Endodermal cell (in vitro differentiated cells): ENCODE data around the gene ATP2A1. TPM values are rescaled to one million over a fixed set of nuclear protein-coding genes. Genes with fewer than 3 reads are reported as not detected.
"Not testable (repeated sequence)": the region's sequence is repeated elsewhere in the genome, so short reads cannot be mapped to it uniquely, and the experiment has no call there.

Experiments
- DNase-seq: peaks from one replicate; pipeline ENCODE4 v3.0.0-alpha.2; 2017
- H3K27ac ChIP-seq: 2 replicates; pipeline ENCODE4 v1.5.1; 2013; ENCODE audit warnings: mild to moderate bottlenecking, low read depth, low read length, moderate library complexity
- H3K27me3 ChIP-seq: 2 replicates; pipeline ENCODE4 v1.6.1; 2013; ENCODE audit warnings: mild to moderate bottlenecking, low read length, moderate library complexity; ENCODE audit not compliant: insufficient read depth, control insufficient read depth, poor library complexity, severe bottlenecking
- H3K36me3 ChIP-seq: 2 replicates; pipeline ENCODE4 v1.7.0; 2013; ENCODE audit warnings: mild to moderate bottlenecking, low read length, moderate library complexity; ENCODE audit not compliant: control insufficient read depth, insufficient read depth
- H3K4me1 ChIP-seq: one replicate; pipeline ENCODE4 v1.7.0; 2013; ENCODE audit warnings: low read length; ENCODE audit not compliant: control insufficient read depth, insufficient read depth
- H3K4me3 ChIP-seq: 2 replicates; pipeline ENCODE4 v1.5.1; 2013; ENCODE audit warnings: mild to moderate bottlenecking, low read length, moderate library complexity
- H3K9ac ChIP-seq: 2 replicates; pipeline ENCODE4 v1.6.1; 2013; ENCODE audit warnings: mild to moderate bottlenecking, low read length, moderate library complexity; ENCODE audit not compliant: poor library complexity, severe bottlenecking; ENCODE audit errors: extremely low read depth
- H3K9me3 ChIP-seq: 2 replicates; pipeline ENCODE4 v1.6.1; 2013; ENCODE audit warnings: mild to moderate bottlenecking, low read length, moderate library complexity; ENCODE audit not compliant: control insufficient read depth
- H3K27ac Mint-ChIP-seq: 2 replicates; pipeline ENCODE4 v1.8.0; 2020; ENCODE audit warnings: mixed read lengths
- H3K27me3 Mint-ChIP-seq: 2 replicates; pipeline ENCODE4 v1.8.0; 2021; ENCODE audit warnings: mild to moderate bottlenecking, mixed read lengths; ENCODE audit not compliant: insufficient read depth
- H3K36me3 Mint-ChIP-seq: 2 replicates; pipeline ENCODE4 v1.8.0; 2020; ENCODE audit warnings: low read depth, mixed read lengths
- H3K4me1 Mint-ChIP-seq: 2 replicates; pipeline ENCODE4 v1.8.0; 2020; ENCODE audit warnings: mixed read lengths
- H3K4me3 Mint-ChIP-seq: 2 replicates; pipeline ENCODE4 v1.8.0; 2020; ENCODE audit warnings: mild to moderate bottlenecking, moderate library complexity, mixed read lengths
- H3K9me3 Mint-ChIP-seq: 2 replicates; pipeline ENCODE4 v1.8.0; 2020; ENCODE audit warnings: mild to moderate bottlenecking, mixed read lengths
- WGBS, 2 experiments: methylation state at CpG; one replicate each; pipeline versions ENCODE4 v1.1.5 to v1.1.7; 2013; ENCODE audit warnings: missing lambda C conversion rate in 2 of 2, mixed read lengths in 1 of 2; ENCODE audit not compliant: insufficient coverage in 1 of 2, insufficient read length in 1 of 2; 5-methylcytosine and 5-hydroxymethylcytosine counted together
- total RNA-seq, 2 donors: library from RNA; stranded (reverse); fragmentation: NEBNext Ultra II Directional in 1 of 2; extraction: Animal tissue kit (Norgen Biotek cat#: 25700) in 1 of 2; gene quantifications; 2 replicates in 1 of 2; 3 replicates in 1 of 2; pipeline ENCODE4 v1.2.1, GENCODE V29; 2021
- TF ChIP-seq, protein P1 (sequence below): fragments of 200-600 bp; sonication (generic); conservative IDR thresholded peaks from 2 replicates; pipeline ENCODE4 v1.5.0; 2021; ENCODE audit warnings: antibody characterized with exemption, mild to moderate bottlenecking

Gene ATP2A1
- total RNA-seq, 2 donors from 2014 or later: 4.7 to 7.7 TPM

GRCh38 chr16:28883221-28883996 is 5.1 kb downstream of the ATP2A1 start:
- Histone ChIP-seq H3K9me3 (no peaks in the 10 kb centered on the region), H3K27me3 (peaks cover 13% of the 10 kb centered on the region), H3K27ac (no peak overlapping the region), H3K36me3 (no peaks in the 10 kb centered on the region), H3K4me1 (peaks cover 3% of the 10 kb centered on the region), H3K4me3 (no peak overlapping the region), H3K9ac (no peak overlapping the region)
- H3K4me1 Mint-ChIP-seq: peaks cover 7% of the 10 kb centered on the region
- H3K4me3 Mint-ChIP-seq: no peak overlapping the region
- H3K27ac Mint-ChIP-seq: no peak overlapping the region
- DNase-seq: no peak
- no peaks in the 10 kb centered on the region for H3K9me3 Mint-ChIP-seq
- no peaks in the 10 kb centered on the region for H3K36me3 Mint-ChIP-seq
- TF ChIP-seq, protein P1, sequence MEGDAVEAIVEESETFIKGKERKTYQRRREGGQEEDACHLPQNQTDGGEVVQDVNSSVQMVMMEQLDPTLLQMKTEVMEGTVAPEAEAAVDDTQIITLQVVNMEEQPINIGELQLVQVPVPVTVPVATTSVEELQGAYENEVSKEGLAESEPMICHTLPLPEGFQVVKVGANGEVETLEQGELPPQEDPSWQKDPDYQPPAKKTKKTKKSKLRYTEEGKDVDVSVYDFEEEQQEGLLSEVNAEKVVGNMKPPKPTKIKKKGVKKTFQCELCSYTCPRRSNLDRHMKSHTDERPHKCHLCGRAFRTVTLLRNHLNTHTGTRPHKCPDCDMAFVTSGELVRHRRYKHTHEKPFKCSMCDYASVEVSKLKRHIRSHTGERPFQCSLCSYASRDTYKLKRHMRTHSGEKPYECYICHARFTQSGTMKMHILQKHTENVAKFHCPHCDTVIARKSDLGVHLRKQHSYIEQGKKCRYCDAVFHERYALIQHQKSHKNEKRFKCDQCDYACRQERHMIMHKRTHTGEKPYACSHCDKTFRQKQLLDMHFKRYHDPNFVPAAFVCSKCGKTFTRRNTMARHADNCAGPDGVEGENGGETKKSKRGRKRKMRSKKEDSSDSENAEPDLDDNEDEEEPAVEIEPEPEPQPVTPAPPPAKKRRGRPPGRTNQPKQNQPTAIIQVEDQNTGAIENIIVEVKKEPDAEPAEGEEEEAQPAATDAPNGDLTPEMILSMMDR: no peak
- peaks cover 23% of the 10 kb centered on the region for H3K27me3 Mint-ChIP-seq
- 85 to 94% methylated on average over 16 to 25 of the region's 25 CpGs for WGBS, 2 experiments

DNA sequence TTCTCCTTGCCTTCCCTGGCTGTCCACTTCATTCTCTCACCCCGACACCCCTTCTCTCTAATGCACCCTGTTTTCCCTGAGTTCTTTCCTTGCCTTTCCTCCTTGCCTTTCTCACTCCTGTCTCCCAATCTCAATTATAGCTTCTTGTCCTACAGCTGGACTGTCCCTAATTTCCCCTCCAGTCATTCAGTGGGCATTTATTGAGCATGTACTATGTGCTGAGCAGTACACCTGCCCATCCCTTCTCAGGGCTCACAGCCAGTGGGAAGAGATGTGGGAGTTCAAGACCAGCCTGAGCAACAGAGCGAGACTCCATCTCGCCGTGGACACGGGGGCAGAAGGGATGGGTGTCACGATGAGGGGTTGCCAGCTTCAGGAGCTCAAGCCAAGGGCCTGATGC is 5.8 kb downstream of the ATP2A1 start:
- Mint-ChIP-seq H3K36me3 (no peaks in the 10 kb centered on the region), H3K4me3 (no peak overlapping the region), H3K9me3 (no peaks in the 10 kb centered on the region), H3K4me1 (peaks cover 4% of the 10 kb centered on the region), H3K27me3 (peaks cover 23% of the 10 kb centered on the region), H3K27ac (no peak overlapping the region)
- Histone ChIP-seq H3K27me3 (peaks cover 13% of the 10 kb centered on the region), H3K27ac (no peak overlapping the region), H3K4me1 (no peaks in the 10 kb centered on the region), H3K9me3 (no peaks in the 10 kb centered on the region), H3K4me3 (no peak overlapping the region), H3K9ac (no peak overlapping the region), H3K36me3 (no peaks in the 10 kb centered on the region)
- no peak for DNase-seq
- 92 to 95% methylated on average over 4 to 6 of the region's 6 CpGs for WGBS, 2 experiments
- TF ChIP-seq, protein P1: no peak

DNA sequence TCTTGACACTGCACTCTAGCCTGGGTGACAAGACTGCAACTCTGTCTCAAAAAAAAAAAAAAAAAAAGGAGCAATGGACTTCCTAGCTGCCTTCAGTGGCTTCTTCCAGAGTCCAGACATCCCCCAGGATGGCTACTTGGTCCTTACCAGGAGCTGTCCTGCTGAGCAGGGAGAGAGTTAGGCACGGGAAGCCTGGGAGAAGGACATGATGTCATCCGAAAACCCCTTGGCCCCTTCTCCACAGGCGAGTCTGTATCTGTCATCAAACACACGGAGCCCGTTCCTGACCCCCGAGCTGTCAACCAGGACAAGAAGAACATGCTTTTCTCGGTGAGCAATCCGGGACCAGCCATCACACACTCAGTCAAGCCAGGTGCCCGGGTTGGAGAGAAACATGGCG is 8.7 kb downstream of the ATP2A1 start:
- Mint-ChIP-seq H3K9me3 (no peaks in the 10 kb centered on the region), H3K27ac (no peak overlapping the region), H3K36me3 (no peaks in the 10 kb centered on the region), H3K4me3 (no peak overlapping the region), H3K27me3 (peaks cover 6% of the 10 kb centered on the region), H3K4me1 (no peaks in the 10 kb centered on the region)
- Histone ChIP-seq H3K36me3 (no peaks in the 10 kb centered on the region), H3K27ac (no peak overlapping the region), H3K9ac (no peak overlapping the region), H3K4me3 (no peak overlapping the region), H3K9me3 (no peaks in the 10 kb centered on the region), H3K4me1 (no peaks in the 10 kb centered on the region), H3K27me3 (no peaks in the 10 kb centered on the region)
- 87% methylated on average over 10 of the region's 10 CpGs for WGBS, 2 experiments
- TF ChIP-seq, protein P1: no peak
- no peak for DNase-seq

GRCh38 chr16:28890355-28890754 is 12.1 kb downstream of the ATP2A1 start:
- not testable (repeated sequence) for H3K9me3 Mint-ChIP-seq, H3K36me3 ChIP-seq, H3K27me3 ChIP-seq, H3K4me1 ChIP-seq, H3K9me3 ChIP-seq, H3K4me3 Mint-ChIP-seq, H3K4me1 Mint-ChIP-seq, H3K27ac ChIP-seq, H3K27ac Mint-ChIP-seq, H3K27me3 Mint-ChIP-seq, H3K36me3 Mint-ChIP-seq, H3K4me3 ChIP-seq, H3K9ac ChIP-seq, DNase-seq
- 94 to 100% methylated on average over 5 of the region's 5 CpGs for WGBS, 2 experiments
